ENCODE measurements around the gene CX3CR1. TPM values are rescaled to one million over a fixed set of nuclear protein-coding genes. Genes with fewer than 3 reads are reported as not detected.

CX3CR1 gene
- total RNA-seq, 1 experiment from 2014 or later: not detected

DNA sequence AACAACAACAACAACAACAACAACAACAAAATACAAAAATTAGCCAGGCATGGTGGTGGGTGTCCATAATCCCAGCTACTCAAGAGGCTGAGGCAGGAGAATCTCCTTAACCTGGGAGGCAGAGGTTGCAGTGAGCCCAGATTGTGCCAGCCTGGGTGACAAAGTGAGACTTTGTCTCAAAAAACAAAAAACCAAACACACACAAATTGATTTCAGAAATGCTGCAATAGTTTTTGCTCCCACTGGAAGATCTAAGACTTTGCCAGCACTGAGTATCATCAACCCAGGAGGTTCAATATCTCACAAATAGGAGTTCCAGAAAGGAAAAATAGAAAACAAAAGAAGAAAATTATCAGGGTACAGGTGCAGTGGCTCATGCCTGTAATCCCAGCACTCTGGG, 33.5 kb upstream of the CX3CR1 start:
- DNase-seq: no peak
- no TSS peak for BruUV-seq (replicated peaks)
- peaks cover 6% of the 10 kb centered on the region for H3K27me3 Mint-ChIP-seq (ENCODE audit: unreplicated experiment)
- H3K4me1 Mint-ChIP-seq (ENCODE audit: low read depth, unreplicated experiment): peaks cover 14% of the 10 kb centered on the region
- TF ChIP-seq, protein P1, sequence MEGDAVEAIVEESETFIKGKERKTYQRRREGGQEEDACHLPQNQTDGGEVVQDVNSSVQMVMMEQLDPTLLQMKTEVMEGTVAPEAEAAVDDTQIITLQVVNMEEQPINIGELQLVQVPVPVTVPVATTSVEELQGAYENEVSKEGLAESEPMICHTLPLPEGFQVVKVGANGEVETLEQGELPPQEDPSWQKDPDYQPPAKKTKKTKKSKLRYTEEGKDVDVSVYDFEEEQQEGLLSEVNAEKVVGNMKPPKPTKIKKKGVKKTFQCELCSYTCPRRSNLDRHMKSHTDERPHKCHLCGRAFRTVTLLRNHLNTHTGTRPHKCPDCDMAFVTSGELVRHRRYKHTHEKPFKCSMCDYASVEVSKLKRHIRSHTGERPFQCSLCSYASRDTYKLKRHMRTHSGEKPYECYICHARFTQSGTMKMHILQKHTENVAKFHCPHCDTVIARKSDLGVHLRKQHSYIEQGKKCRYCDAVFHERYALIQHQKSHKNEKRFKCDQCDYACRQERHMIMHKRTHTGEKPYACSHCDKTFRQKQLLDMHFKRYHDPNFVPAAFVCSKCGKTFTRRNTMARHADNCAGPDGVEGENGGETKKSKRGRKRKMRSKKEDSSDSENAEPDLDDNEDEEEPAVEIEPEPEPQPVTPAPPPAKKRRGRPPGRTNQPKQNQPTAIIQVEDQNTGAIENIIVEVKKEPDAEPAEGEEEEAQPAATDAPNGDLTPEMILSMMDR (IDR thresholded peaks at IDR 0.05; ENCODE audit: unreplicated experiment): no peak
- H3K4me3 Mint-ChIP-seq (ENCODE audit: low read depth, unreplicated experiment): no peak overlapping the region
- intact Hi-C loops (cut with micrococcal nuclease; ENCODE audit: unreplicated experiment): no loop called here
- CTCF ChIA-PET: no interaction called here
- H3K9me3 Mint-ChIP-seq (ENCODE audit: low read depth, unreplicated experiment): peaks cover 9% of the 10 kb centered on the region
- H3K36me3 Mint-ChIP-seq (ENCODE audit: insufficient read depth, unreplicated experiment): no peaks in the 10 kb centered on the region
- no peak overlapping the region for H3K27ac Mint-ChIP-seq (ENCODE audit: unreplicated experiment)

DNA sequence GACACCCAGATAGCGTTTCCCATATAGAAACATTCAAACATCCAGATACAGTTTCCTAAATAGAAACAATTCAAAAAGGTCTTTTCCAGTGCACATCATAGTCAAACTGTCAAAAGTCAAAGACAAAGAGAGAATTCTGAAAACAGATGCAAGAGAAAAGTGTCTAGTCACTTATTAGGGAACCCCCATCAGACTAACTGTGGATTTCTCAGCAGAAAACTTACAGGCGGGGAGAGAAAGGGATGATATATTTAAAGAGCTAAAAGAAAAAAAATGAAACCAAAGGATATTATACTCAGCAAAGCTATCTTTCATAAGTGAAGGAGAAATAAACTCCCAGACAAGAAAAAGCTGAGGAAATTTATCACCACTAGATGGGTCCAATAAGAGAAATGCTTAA, 22.3 kb upstream of the CX3CR1 start:
- CTCF ChIA-PET: no interaction called here
- Mint-ChIP-seq H3K27ac (ENCODE audit: unreplicated experiment) (no peak overlapping the region), H3K9me3 (ENCODE audit: low read depth, unreplicated experiment) (peaks cover 7% of the 10 kb centered on the region), H3K4me3 (ENCODE audit: low read depth, unreplicated experiment) (no peak overlapping the region), H3K4me1 (ENCODE audit: low read depth, unreplicated experiment) (no peaks in the 10 kb centered on the region), H3K27me3 (ENCODE audit: unreplicated experiment) (peaks cover 27% of the 10 kb centered on the region), H3K36me3 (ENCODE audit: insufficient read depth, unreplicated experiment) (no peaks in the 10 kb centered on the region)
- intact Hi-C loops (cut with micrococcal nuclease; ENCODE audit: unreplicated experiment): no loop called here
- no peak for DNase-seq
- TF ChIP-seq, protein P1 (IDR thresholded peaks at IDR 0.05; ENCODE audit: unreplicated experiment): no peak
- no TSS peak for BruUV-seq (replicated peaks)

GRCh38 chr3:39299279-39299678, 19.4 kb upstream of the CX3CR1 start:
- no TSS peak for BruUV-seq (replicated peaks)
- DNase-seq: no peak
- CTCF ChIA-PET: no interaction called here
- Mint-ChIP-seq H3K36me3 (ENCODE audit: insufficient read depth, unreplicated experiment) (no peaks in the 10 kb centered on the region), H3K4me3 (ENCODE audit: low read depth, unreplicated experiment) (no peak overlapping the region), H3K4me1 (ENCODE audit: low read depth, unreplicated experiment) (no peaks in the 10 kb centered on the region), H3K27ac (ENCODE audit: unreplicated experiment) (no peak overlapping the region), H3K27me3 (ENCODE audit: unreplicated experiment) (peaks cover 7% of the 10 kb centered on the region), H3K9me3 (ENCODE audit: low read depth, unreplicated experiment) (peaks cover 4% of the 10 kb centered on the region)
- TF ChIP-seq, protein P1 (IDR thresholded peaks at IDR 0.05; ENCODE audit: unreplicated experiment): no peak
- intact Hi-C loops (cut with micrococcal nuclease; ENCODE audit: unreplicated experiment): no loop called here

GRCh38 chr3:39296197-39297077, 16.6 kb upstream of the CX3CR1 start:
- Mint-ChIP-seq H3K4me3 (ENCODE audit: low read depth, unreplicated experiment) (no peak overlapping the region), H3K9me3 (ENCODE audit: low read depth, unreplicated experiment) (no peaks in the 10 kb centered on the region), H3K4me1 (ENCODE audit: low read depth, unreplicated experiment) (peaks cover 6% of the 10 kb centered on the region), H3K36me3 (ENCODE audit: insufficient read depth, unreplicated experiment) (no peaks in the 10 kb centered on the region), H3K27me3 (ENCODE audit: unreplicated experiment) (no peaks in the 10 kb centered on the region), H3K27ac (ENCODE audit: unreplicated experiment) (no peak overlapping the region)
- BruUV-seq (replicated peaks): no TSS peak
- DNase-seq: no peak
- intact Hi-C loops (cut with micrococcal nuclease; ENCODE audit: unreplicated experiment): no loop called here
- CTCF ChIA-PET: interaction anchor here (0.6 to 1.0 kb wide), 3 partner anchors 9 to 297 kb away, joined by 3 read pairs; no protein-coding TSS in a partner anchor
- TF ChIP-seq, protein P1 (IDR thresholded peaks at IDR 0.05; ENCODE audit: unreplicated experiment): no peak

Measured in Calu3 (cell line).